Upper lobe of left lung (tissue), 6 donors: Measurements from ENCODE around the gene IFNLR1. TPM values are rescaled to one million over a fixed set of nuclear protein-coding genes. Genes with fewer than 3 reads are reported as not detected.

Experiments
- ATAC-seq, 2 donors: fragments of 200-7000 bp; cut with Tn5 transposase; one replicate each; pipeline ENCODE4 v1.9.1; 2022; ENCODE audit warnings: mild to moderate bottlenecking in 2 of 2, moderate library complexity in 2 of 2; ENCODE audit not compliant: low FRiP score in 2 of 2
- DNase-seq, 2 donors: peaks; one replicate each; pipeline ENCODE4 v3.0.0-alpha.2; 2019 to 2020
- H3K27ac ChIP-seq, 4 donors: fragments of 200-600 bp; sonication (generic); one replicate each; pipeline ENCODE4 v1.5.1; 2016 to 2019
- H3K27me3 ChIP-seq, 4 donors: fragments of 200-600 bp; sonication (generic); one replicate each; pipeline ENCODE4 v1.5.1; 2017 to 2019
- H3K36me3 ChIP-seq, 4 donors: fragments of 200-600 bp; sonication (generic); one replicate each; pipeline ENCODE4 v1.5.1; 2016 to 2019
- H3K4me1 ChIP-seq, 4 donors: fragments of 200-600 bp; sonication (generic); one replicate each; pipeline ENCODE4 v1.5.1; 2018 to 2019
- H3K4me3 ChIP-seq, 4 donors: fragments of 200-600 bp; sonication (generic); one replicate each; pipeline ENCODE4 v1.5.1; 2017 to 2019; ENCODE audit warnings: mild to moderate bottlenecking in 2 of 4, moderate library complexity in 1 of 4
- H3K9me3 ChIP-seq, 4 donors: fragments of 200-600 bp; sonication (generic); one replicate each; pipeline ENCODE4 v1.5.1; 2018 to 2019
- EP300 ChIP-seq, 4 donors: sonication (generic); formaldehyde crosslinking; IDR thresholded peaks; one replicate each; pipeline ENCODE4 v1.5.1; 2017; ENCODE audit warnings: antibody characterized with exemption in 4 of 4, control low read depth in 2 of 4
- POLR2A ChIP-seq, 4 donors: fragments of 450-650 bp; IDR thresholded peaks; one replicate each; pipeline ENCODE4 v1.5.1; 2016 to 2017; ENCODE audit warnings: antibody characterized with exemption in 4 of 4, mild to moderate bottlenecking in 2 of 4
- POLR2AphosphoS5 ChIP-seq, 2 donors: sonication (generic); formaldehyde crosslinking; IDR thresholded peaks; one replicate each; pipeline ENCODE4 v1.5.1; 2017; ENCODE audit warnings: antibody characterized with exemption in 2 of 2
- WGBS, 2 donors: methylation state at CpG; one replicate each; pipeline ENCODE4 v1.1.5; 2017 to 2018; 5-methylcytosine and 5-hydroxymethylcytosine counted together
- total RNA-seq, 6 donors: library from RNA; depleted of rRNA in 4 of 6; stranded (reverse); fragments of >200 nt in 4 of 6; gene quantifications; one replicate each; pipeline versions ENCODE4 v1.1.0 to v1.2.1, GENCODE V29; 2016 to 2021
- TF ChIP-seq, protein P1 (sequence below), 6 experiments: fragments of 450-650 bp in 4 of 6; fragments of 200-600 bp in 2 of 6; sonication (generic) in 2 of 6; IDR thresholded peaks; one replicate each; pipeline ENCODE4 v1.5.1; 2016 to 2019; ENCODE audit warnings: antibody characterized with exemption in 6 of 6
- donor health status: DM: no; HTN: no; CAD: no; lungs with moderate emphysema.
- donor health status: DM: no; HTN: yes; CAD: no; lungs with severe emphysema.

Gene IFNLR1
- total RNA-seq, 6 donors from 2014 or later: 4.1 to 15.5 (median 6.8) TPM

GRCh38 chr1:24206516-24207394, 19.7 kb upstream of the IFNLR1 start:
- H3K27ac ChIP-seq: no peak overlapping the region
- no peaks in the 10 kb centered on the region for H3K9me3 ChIP-seq
- DNase-seq (no peak), ATAC-seq (no peak)
- no peaks in the 10 kb centered on the region for H3K36me3 ChIP-seq
- TF ChIP-seq, protein P1, sequence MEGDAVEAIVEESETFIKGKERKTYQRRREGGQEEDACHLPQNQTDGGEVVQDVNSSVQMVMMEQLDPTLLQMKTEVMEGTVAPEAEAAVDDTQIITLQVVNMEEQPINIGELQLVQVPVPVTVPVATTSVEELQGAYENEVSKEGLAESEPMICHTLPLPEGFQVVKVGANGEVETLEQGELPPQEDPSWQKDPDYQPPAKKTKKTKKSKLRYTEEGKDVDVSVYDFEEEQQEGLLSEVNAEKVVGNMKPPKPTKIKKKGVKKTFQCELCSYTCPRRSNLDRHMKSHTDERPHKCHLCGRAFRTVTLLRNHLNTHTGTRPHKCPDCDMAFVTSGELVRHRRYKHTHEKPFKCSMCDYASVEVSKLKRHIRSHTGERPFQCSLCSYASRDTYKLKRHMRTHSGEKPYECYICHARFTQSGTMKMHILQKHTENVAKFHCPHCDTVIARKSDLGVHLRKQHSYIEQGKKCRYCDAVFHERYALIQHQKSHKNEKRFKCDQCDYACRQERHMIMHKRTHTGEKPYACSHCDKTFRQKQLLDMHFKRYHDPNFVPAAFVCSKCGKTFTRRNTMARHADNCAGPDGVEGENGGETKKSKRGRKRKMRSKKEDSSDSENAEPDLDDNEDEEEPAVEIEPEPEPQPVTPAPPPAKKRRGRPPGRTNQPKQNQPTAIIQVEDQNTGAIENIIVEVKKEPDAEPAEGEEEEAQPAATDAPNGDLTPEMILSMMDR (IDR thresholded peaks at IDR 0.05): no peak
- TF ChIP-seq EP300 (IDR thresholded peaks at IDR 0.05) (no peak), POLR2AphosphoS5 (IDR thresholded peaks at IDR 0.05) (no peak), POLR2A (IDR thresholded peaks at IDR 0.05) (no peak)
- H3K4me3 ChIP-seq: no peak overlapping the region
- H3K4me1 ChIP-seq: peaks cover 3 to 11% (median 5%) of the 10 kb centered on the region in 4 donors
- 69 to 81% methylated on average over 12 of the region's 12 CpGs for WGBS, 2 donors
- H3K27me3 ChIP-seq: no peaks in the 10 kb centered on the region

DNA sequence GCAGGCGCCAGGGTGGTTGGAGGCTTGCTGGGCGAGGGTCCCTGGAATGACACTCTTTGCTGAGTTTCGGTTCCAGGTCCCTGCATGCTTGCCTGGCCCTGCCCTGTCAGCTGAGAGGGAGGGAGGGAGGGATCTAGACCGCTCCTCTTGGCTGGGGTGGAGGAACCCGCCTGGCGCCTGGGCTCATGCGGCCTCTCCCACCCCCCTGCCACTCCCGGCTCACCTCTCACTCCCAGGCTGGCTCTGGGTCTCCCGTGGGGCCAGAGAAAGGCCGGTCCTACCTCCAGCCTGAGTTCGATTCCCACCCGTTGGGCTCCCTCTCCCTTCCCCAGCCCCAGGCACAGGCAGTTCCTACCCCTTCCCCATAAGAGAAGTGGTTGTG, 19.0 kb upstream of the IFNLR1 start:
- Histone ChIP-seq H3K27ac (no peak overlapping the region), H3K9me3 (no peaks in the 10 kb centered on the region), H3K36me3 (no peaks in the 10 kb centered on the region), H3K27me3 (no peaks in the 10 kb centered on the region), H3K4me1 (peaks cover 3 to 13% (median 7%) of the 10 kb centered on the region in 4 donors), H3K4me3 (no peak overlapping the region)
- no peak for TF ChIP-seq POLR2AphosphoS5 (IDR thresholded peaks at IDR 0.05)
- ATAC-seq (no peak), DNase-seq (no peak)
- WGBS, 2 donors: 77 to 83% methylated on average over 7 to 12 of the region's 12 CpGs

- TF ChIP-seq POLR2A (IDR thresholded peaks at IDR 0.05) (no peak), EP300 (IDR thresholded peaks at IDR 0.05) (no peak), POLR2AphosphoS5 (IDR thresholded peaks at IDR 0.05) (no peak)
- TF ChIP-seq, protein P1 (IDR thresholded peaks at IDR 0.05): no peak
- Histone ChIP-seq H3K4me3 (no peak overlapping the region), H3K4me1 (peaks cover 3 to 13% (median 7%) of the 10 kb centered on the region in 4 donors), H3K9me3 (no peaks in the 10 kb centered on the region), H3K27ac (no peak overlapping the region), H3K36me3 (no peaks in the 10 kb centered on the region), H3K27me3 (no peaks in the 10 kb centered on the region)
- ATAC-seq (no peak), DNase-seq (no peak)
- WGBS, 2 donors: 80 to 90% methylated on average over 8 of the region's 8 CpGs
These were observed 18.4 kb upstream of the IFNLR1 start for GRCh38 chr1:24205345-24206082.

DNA sequence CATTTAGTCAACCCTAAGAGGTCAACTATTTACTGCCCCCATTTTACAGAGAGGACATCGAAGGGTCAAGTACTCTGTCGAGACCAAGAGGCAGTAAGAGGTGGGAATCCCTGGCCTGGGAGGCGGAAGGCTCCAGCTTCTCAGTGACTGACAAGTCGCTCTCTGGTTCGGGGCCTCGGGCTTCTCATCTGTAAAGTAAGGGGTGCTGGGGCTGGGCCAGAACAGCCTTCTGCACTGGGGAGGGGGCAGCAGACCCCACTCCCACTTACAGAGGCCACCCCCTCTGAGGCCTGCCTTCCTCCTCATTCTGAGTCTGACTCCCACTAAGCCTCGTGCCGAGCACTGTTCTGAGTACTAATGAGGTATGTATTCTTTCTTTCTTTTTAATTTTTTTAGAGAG, 17.0 kb upstream of the IFNLR1 start:
- H3K27ac ChIP-seq: no peak overlapping the region
- DNase-seq (no peak), ATAC-seq (no peak)
- no peak overlapping the region for H3K4me3 ChIP-seq
- H3K4me1 ChIP-seq: peaks cover 3 to 18% (median 9%) of the 10 kb centered on the region in 4 donors
- TF ChIP-seq, protein P1 (IDR thresholded peaks at IDR 0.05): no peak
- no peak for TF ChIP-seq EP300 (IDR thresholded peaks at IDR 0.05)
- no peak for TF ChIP-seq POLR2AphosphoS5 (IDR thresholded peaks at IDR 0.05)
- no peak for TF ChIP-seq POLR2A (IDR thresholded peaks at IDR 0.05)
- 92 to 95% methylated on average over 8 of the region's 8 CpGs for WGBS, 2 donors
- no peaks in the 10 kb centered on the region for H3K27me3 ChIP-seq
- no peaks in the 10 kb centered on the region for H3K36me3 ChIP-seq
- H3K9me3 ChIP-seq: no peaks in the 10 kb centered on the region

- H3K27me3 ChIP-seq: no peaks in the 10 kb centered on the region
- no peaks in the 10 kb centered on the region for H3K9me3 ChIP-seq
- no peak for TF ChIP-seq EP300 (IDR thresholded peaks at IDR 0.05)
- TF ChIP-seq POLR2A (IDR thresholded peaks at IDR 0.05): no peak
- TF ChIP-seq POLR2AphosphoS5 (IDR thresholded peaks at IDR 0.05): no peak
- TF ChIP-seq, protein P1 (IDR thresholded peaks at IDR 0.05): no peak
- ATAC-seq (no peak), DNase-seq (peak in 1 of 2 donors; percentile 20)
- no peak overlapping the region for H3K27ac ChIP-seq
- H3K36me3 ChIP-seq: no peaks in the 10 kb centered on the region
- peaks cover 3 to 23% (median 10%) of the 10 kb centered on the region in 4 donors for H3K4me1 ChIP-seq
- no peak overlapping the region for H3K4me3 ChIP-seq
- WGBS, 2 donors: 75 to 80% methylated on average over 10 of the region's 10 CpGs
These were observed 16.3 kb upstream of the IFNLR1 start for GRCh38 chr1:24203404-24203803.
